ENCODE results near the gene SLC30A1.
"Not testable (repeated sequence)": the region's sequence is repeated elsewhere in the genome, so short reads cannot be mapped to it uniquely, and the experiment has no call there.

Gene SLC30A1

GRCh38 chr1:211583011-211583992, 4.3 kb upstream of the SLC30A1 start:
- DNase-seq, result no peak

DNA sequence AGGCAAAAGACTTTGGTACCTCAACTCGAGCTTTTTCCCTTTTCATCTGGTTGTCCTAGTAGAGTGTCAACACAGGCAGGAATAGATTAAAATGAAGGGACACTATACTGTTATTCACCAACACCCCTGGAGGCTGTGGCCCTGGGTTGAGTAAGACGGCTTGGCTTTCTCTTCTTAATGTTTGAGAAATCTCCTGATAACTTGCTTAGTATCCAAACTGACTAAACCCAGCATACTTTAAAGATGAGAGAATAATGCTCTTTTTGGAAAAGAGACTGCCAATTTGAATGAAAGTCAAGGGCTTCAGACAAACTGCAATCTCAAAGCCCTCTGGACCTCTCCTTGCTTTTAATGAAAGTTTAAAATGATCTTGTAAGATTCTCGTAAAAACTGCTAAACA, 2.6 kb upstream of the SLC30A1 start:
- no peak for DNase-seq

- no peak for DNase-seq
Observed at GRCh38 chr1:211580303-211580687, 1.3 kb upstream of the SLC30A1 start.

DNA sequence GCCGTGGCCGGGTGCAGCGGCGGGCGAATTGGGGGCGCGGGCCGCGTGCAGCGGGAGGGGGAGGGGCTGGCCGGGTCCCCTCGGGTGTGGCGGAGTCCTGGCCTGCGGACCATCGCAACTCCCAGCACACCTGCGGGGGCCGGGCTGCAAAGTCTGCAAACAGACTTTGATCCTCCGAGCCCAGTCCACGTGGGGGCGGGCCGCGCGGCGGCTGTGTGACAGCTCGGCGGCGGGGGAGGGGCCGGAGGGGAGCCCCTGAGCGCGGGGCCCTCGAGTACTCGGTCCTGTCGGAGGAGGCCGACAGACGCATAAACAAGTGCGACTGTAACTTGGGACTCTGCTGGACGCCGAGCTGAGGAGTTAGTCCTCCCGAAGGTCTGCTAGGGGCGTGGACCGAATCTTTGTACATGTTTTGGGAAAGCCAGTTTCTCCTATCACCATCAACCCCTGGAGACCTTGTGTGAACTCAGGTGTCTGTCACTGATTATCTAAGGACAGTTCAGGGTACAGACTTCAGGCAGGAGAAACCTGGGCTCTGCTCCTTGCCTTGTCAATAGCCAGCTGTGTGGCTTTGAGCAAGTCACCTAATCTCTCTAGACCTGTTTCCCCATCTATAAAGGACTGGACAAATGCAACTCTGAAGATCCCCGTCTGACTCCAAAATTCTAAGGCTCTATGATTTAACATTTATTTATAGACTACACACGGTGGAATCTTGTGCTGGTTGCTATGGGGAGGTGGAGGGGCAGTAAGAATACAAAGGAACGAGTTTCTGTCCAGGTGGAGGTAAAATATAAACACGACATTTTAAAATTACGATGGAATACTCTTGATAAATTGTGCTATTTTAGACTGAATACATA, 710 bp upstream of the SLC30A1 start:
- DNase-seq, result peak; percentile 70

GRCh38 chr1:211577819-211578639, 932 bp downstream of the SLC30A1 start:
- DNase-seq, result peak; percentile 40

DNA sequence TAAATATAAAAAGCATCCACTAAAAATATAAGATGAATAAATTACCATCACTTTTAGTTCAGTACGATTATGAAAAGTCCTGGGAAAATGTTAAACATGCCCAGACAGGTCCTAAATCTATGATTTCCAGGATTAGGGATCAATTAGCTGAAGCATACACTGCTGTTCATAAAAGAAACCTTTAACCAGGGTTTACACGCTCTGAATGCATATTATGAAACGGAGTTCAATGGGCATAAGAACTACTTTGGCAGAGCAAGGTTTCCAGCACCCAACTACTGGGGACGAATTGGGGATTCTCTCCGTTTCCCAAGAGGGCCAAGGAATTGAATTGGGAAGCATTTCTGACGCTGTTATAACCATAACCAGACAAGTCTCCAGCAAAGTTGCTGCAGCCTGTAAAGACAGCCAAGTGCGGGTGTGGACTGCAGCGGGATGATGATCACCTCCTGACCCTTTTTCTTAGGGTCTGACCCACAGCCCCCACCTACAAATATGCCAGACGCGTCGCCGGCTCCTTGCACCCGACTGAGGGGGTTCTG, 1.6 kb downstream of the SLC30A1 start:
- DNase-seq, result no peak

DNA sequence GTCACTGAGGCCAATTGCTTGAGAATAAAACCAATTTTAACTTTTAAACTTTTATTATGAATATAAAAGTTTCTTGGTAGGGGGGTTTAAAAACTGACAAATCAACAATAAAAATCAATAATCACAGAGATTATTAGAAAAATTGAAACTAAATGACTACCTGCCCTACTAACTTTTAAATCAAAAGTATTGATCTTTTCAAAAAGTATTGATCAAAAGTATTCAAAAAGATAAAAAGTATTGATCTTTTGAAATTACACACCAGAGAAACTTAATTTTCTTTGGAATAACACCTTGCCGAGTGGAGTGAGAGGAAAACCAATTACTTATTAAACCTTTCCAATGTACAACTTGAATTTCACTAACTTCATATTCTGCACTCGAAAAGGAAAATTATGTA, 2.2 kb downstream of the SLC30A1 start:
- DNase-seq, result no peak

DNA sequence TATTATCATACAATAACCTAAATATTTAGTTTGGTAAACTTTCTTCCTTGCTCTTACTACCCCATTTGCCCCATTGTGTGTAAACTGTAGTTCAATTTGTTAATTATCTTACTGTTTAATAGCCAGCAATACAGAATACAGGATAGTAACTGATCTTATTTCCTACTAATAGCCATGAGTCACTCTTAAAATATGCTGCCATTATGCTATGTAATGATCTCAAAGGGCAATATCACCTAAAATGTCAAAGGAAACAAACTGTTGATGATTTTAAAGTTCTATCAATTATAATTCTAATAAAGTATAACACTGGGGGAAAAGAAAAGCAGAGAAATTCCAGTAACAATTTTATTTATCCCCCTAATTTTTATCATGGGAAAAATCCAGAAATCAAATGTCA, 4.3 kb downstream of the SLC30A1 start:
- no peak for DNase-seq

DNA sequence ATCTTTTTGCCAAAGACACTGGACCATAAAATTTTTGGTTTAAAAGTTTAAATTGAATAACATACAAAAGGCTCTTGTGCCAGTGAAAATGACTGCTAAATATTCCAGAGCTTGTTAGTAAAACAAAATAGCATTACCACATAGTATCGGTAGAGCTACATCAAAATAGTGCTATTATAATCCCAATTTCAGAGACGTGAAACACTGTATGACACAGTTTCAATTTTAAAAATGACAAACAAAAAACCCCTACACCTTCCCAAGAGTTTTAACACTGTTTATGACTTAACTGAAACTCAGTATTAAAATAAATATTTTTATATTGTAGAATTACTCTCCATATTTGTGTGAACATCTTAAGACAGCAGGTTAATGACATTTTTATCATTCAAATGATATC, 7.0 kb downstream of the SLC30A1 start:
- no peak for DNase-seq

DNA sequence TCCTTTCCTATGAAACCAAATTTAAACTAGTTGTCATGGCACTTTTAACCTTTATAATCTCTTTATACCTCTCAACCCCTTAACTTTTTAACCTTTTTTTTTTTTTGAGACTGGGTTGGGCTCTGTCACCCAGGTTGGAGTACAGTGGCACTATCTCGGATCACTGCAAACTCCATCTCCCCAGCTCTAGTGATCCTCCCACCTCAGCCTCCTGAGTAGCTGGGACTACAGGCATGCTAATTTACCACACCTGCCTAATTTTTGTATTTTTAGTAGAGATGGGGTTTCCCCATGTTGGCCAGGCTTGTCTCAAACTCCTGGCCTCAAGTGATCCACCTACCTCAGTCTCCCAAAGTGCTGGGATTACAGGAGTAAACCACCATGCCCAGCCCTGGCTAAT, 8.6 kb downstream of the SLC30A1 start:
- DNase-seq, result not testable (repeated sequence)

DNA sequence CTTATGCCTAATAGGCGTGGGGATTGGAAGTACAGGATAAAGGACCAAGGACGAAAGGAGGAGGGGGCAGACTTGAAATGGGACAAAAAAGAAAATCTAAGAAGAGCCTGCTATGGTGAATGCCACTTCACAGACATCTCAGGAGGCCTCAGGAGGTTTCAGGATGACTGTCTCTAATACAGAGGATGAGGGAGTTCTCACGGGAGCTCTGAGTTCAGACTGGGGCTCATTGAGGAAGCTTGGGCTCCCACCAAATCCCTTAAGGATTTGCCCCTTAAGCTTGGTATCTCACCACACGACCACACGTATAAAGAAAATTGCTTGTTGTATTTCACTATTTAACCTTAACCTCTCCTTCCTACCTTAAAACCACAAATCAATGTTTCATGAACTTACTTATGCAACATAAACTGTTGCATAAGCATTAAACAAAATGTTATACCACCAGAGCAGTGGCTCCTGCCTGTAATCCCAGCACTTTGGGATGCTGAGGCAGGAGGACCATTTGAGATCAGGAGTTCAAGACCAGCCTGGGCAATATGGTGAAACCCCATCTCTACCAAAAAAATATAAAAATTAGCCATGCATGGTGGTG, 12.4 kb downstream of the SLC30A1 start:
- DNase-seq, result no peak

- DNase-seq, result no peak
Observed at GRCh38 chr1:211564084-211564483, 14.9 kb downstream of the SLC30A1 start.

- DNase-seq, result no peak
Observed at GRCh38 chr1:211559222-211560010, 19.5 kb downstream of the SLC30A1 start.

GRCh38 chr1:211557894-211558625, 20.9 kb downstream of the SLC30A1 start:
- no peak for DNase-seq

- DNase-seq, result no peak
Observed at GRCh38 chr1:211553549-211553948, 25.4 kb downstream of the SLC30A1 start.

GRCh38 chr1:211551638-211552460, 27.1 kb downstream of the SLC30A1 start:
- DNase-seq, result no peak

DNA sequence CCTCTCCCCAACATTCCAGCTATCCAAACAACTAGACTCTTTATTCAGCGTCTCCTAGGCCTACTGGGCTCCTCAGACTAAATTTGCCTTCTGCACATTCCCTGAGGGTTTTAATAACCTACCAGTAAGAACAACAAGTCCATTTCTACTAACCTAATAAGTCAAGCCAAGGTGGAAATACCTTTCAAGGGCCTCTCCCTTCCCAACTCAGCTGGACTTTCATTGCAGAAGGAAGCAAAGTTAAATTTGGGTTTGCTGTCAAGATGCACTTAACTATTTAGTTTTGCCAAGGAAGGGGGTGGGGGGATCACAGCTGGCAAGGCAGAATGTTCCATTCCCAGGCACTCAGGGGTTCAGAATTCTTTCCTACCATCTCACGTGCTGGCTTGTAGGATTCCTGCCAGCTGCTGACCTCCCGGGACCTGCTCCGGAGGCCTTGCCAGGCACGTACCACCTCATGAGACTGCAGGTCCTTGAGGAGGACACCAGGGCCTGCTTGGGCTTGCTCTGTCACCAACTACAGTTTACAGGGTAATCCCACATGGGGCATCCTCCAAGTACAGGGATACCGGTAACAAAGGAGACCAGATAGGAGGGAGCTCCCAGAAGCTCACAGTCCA, 29.8 kb downstream of the SLC30A1 start:
- no peak for DNase-seq

DNA sequence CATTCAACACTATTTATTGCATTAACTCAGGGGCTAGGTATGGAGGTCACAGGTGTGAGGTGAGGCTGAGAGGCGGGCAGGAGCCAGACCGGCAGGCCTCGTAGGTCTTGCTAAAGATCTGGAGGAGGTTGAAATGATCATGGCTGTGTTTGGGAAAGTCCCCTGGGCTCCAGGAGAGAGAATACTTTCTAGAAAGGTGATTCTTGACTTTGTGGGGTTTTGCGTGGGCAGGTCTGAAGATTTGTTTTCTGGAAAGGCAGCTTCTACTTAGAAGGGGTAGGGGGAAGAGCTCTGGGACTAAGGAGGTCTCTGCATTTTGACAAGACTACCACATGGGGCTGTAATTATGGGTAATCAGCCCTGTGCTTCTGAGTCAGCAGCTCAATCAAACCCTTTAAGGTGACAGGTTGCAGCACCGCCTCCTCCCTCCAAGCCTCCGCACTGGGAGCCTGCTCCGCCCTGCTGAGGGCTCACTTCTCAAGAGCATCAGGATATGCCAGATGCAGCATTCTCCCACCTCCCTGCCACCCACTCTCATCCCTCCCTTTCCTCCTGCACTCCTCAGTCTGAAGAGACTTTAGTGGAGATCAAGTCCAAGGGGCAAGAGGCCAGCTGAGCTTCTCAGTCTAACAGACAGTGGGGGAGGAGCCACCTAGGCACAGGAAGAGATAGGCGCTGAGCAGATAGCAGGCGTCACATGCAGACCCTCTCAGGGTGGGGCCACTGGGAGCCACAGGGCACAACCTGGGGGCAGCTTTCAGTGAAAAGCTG, 30.5 kb downstream of the SLC30A1 start:
- DNase-seq, result no peak
